Panc1 (cell line): ENCODE measurements around the gene SCUBE3. TPM values are rescaled to one million over a fixed set of nuclear protein-coding genes. Genes with fewer than 3 reads are reported as not detected.
A peak's percentile ranks its signal among the peaks of the same experiment; 100 is the strongest.

Experiments
- ATAC-seq: fragments of 200-7000 bp; cut with Tn5 transposase; 2 replicates; pipeline ENCODE4 v1.9.1; 2020; ENCODE audit warnings: mild to moderate bottlenecking, moderate library complexity
- BruUV-seq: library from RNA; stranded (reverse); fragments of 400-500 nt; replicated peaks from 2 replicates; lab custom pipeline; 2021; lab: Mats Ljungman, UMichigan
- CTCF ChIA-PET: fragments of 300-600 bp; sonication (Branson Sonifier 250); formaldehyde crosslinking; loops from one replicate; lab custom pipeline; 2022; ENCODE audit warnings: antibody characterized with exemption; lab: Charles Lee
- POLR2A ChIA-PET: fragments of 300-600 bp; sonication (Branson Sonifier 250); formaldehyde crosslinking; loops from one replicate; lab custom pipeline; 2022; ENCODE audit warnings: antibody characterized with exemption; lab: Charles Lee
- DNase-seq: peaks from one replicate; pipeline ENCODE4 v3.0.0-alpha.2; 2010; ENCODE audit warnings: low read depth, low spot score
- H3K27ac ChIP-seq: 2 replicates; pipeline ENCODE4 v1.5.1; 2011; ENCODE audit warnings: mild to moderate bottlenecking, low read length, inconsistent platforms
- H3K27me3 ChIP-seq: fragments of 200-500 bp; sonication (Bioruptor generic); 2 replicates; pipeline ENCODE4 v1.6.0; 2014; ENCODE audit warnings: low read length, inconsistent platforms; ENCODE audit not compliant: control insufficient read depth, insufficient read depth
- H3K36me3 ChIP-seq: fragments of 200-500 bp; sonication (Bioruptor generic); 2 replicates; pipeline ENCODE4 v1.5.1; 2014; ENCODE audit warnings: inconsistent platforms, mild to moderate bottlenecking, low read length, moderate library complexity; ENCODE audit not compliant: control insufficient read depth, insufficient read depth
- H3K4me1 ChIP-seq: 2 replicates; pipeline ENCODE4 v1.5.1; 2011; ENCODE audit warnings: inconsistent platforms, mild to moderate bottlenecking, low read length, moderate library complexity; ENCODE audit not compliant: control insufficient read depth, insufficient read depth
- H3K4me3 ChIP-seq, 2 experiments: 2 replicates each; pipeline ENCODE4 v1.5.1; 2011 to 2012; ENCODE audit warnings: low read depth in 2 of 2, low read length in 2 of 2, mild to moderate bottlenecking in 2 of 2, inconsistent platforms in 1 of 2, moderate library complexity in 1 of 2
- H3K9me3 ChIP-seq: fragments of 200-500 bp; sonication (Bioruptor generic); 2 replicates; pipeline ENCODE4 v1.5.1; 2014; ENCODE audit warnings: low read depth, mild to moderate bottlenecking, inconsistent platforms, low read length, moderate library complexity; ENCODE audit not compliant: control insufficient read depth, insufficient read depth
- CTCF ChIP-seq: fragments of 450-650 bp; IDR thresholded peaks from 2 replicates; pipeline ENCODE4 v1.5.1; 2017; ENCODE audit warnings: mild to moderate bottlenecking
- POLR2AphosphoS5 ChIP-seq: IDR thresholded peaks from 2 replicates; pipeline ENCODE4 v1.6.1; 2012; ENCODE audit warnings: mild to moderate bottlenecking, low read depth, low read length, moderate library complexity
- REST ChIP-seq, 2 experiments: IDR thresholded peaks; 2 replicates each; pipeline ENCODE4 v1.6.1; 2011 to 2012; ENCODE audit warnings: low read depth in 2 of 2, control low read depth in 1 of 2, low read length in 1 of 2, mild to moderate bottlenecking in 1 of 2, moderate library complexity in 1 of 2; ENCODE audit not compliant: insufficient read depth in 1 of 2
- SIN3A ChIP-seq: IDR thresholded peaks from 2 replicates; pipeline ENCODE4 v1.6.1; 2012; ENCODE audit warnings: low read depth, mild to moderate bottlenecking, low read length, moderate library complexity, borderline replicate concordance; ENCODE audit not compliant: insufficient read depth
- TCF7L2 ChIP-seq: IDR thresholded peaks from 2 replicates; pipeline ENCODE4 v1.6.1; 2011; ENCODE audit warnings: mild to moderate bottlenecking, low read depth, low read length, inconsistent platforms
- in situ Hi-C: cut with HindIII; loops from 2 replicates; pipeline ENCODE4 v1.10.0; 2016; ENCODE audit warnings: low sequenced_read_pairs, low pct_unique_long_range_greater_than_20kb
- intact Hi-C: fragments of 100-400 bp; cut with micrococcal nuclease; formaldehyde crosslinking; loops from one replicate; pipeline ENCODE4 v1.10.0; 2022; ENCODE audit not compliant: unreplicated experiment
- total RNA-seq: library from RNA; stranded (reverse); gene quantifications from one replicate; pipeline ENCODE4 v1.2.1, GENCODE V29; 2021; ENCODE audit not compliant: unreplicated experiment

SCUBE3 gene
- total RNA-seq, 1 experiment from 2014 or later: 1.6 TPM

- ChIA-PET CTCF (no interaction called here), POLR2A (no interaction called here)
- Histone ChIP-seq H3K27me3 (no peaks in the 10 kb centered on the region), H3K36me3 (no peaks in the 10 kb centered on the region), H3K27ac (no peak overlapping the region), H3K9me3 (no peaks in the 10 kb centered on the region), H3K4me3 (no peak overlapping the region), H3K4me1 (no peaks in the 10 kb centered on the region)
- ATAC-seq (no peak), DNase-seq (no peak)
- in situ Hi-C loops (no loop called here), intact Hi-C loops (no loop called here)
- no TSS peak for BruUV-seq
- TF ChIP-seq REST (IDR thresholded peaks at IDR 0.05; ENCODE audit: insufficient read depth in 1 of 2, low read depth in 2 of 2, low read length in 1 of 2) (no peak), CTCF (no peak), TCF7L2 (no peak), SIN3A (no peak), POLR2AphosphoS5 (no peak)
Measured at GRCh38 chr6:35192301-35192860, 21.4 kb upstream of the SCUBE3 start.

GRCh38 chr6:35194390-35194789, 19.4 kb upstream of the SCUBE3 start:
- ATAC-seq: peak; percentile 61; the same call in 1 of the 2 replicates

More at GRCh38 chr6:35194390-35194789, 19.4 kb upstream of the SCUBE3 start:
- in situ Hi-C loops (no loop called here), intact Hi-C loops (no loop called here)
- Histone ChIP-seq H3K36me3 (no peaks in the 10 kb centered on the region), H3K4me3 (no peak overlapping the region), H3K27ac (no peak overlapping the region), H3K4me1 (no peaks in the 10 kb centered on the region), H3K9me3 (peaks cover 3% of the 10 kb centered on the region; the same call in 1 of the 2 replicates), H3K27me3 (no peaks in the 10 kb centered on the region)
- ChIA-PET CTCF (interaction anchor here (0.5 kb wide), 1 partner anchor 1794 kb away, joined by 4 read pairs; no protein-coding TSS in a partner anchor), POLR2A (no interaction called here)
- DNase-seq: no peak
- no peak for TF ChIP-seq REST (IDR thresholded peaks at IDR 0.05; ENCODE audit: insufficient read depth in 1 of 2, low read depth in 2 of 2, low read length in 1 of 2)
- TF ChIP-seq CTCF: no peak
- no peak for TF ChIP-seq TCF7L2
- TF ChIP-seq POLR2AphosphoS5: no peak
- TF ChIP-seq SIN3A: no peak
- BruUV-seq: no TSS peak
